ENCODE measurements around the gene SLC13A3.

DNA sequence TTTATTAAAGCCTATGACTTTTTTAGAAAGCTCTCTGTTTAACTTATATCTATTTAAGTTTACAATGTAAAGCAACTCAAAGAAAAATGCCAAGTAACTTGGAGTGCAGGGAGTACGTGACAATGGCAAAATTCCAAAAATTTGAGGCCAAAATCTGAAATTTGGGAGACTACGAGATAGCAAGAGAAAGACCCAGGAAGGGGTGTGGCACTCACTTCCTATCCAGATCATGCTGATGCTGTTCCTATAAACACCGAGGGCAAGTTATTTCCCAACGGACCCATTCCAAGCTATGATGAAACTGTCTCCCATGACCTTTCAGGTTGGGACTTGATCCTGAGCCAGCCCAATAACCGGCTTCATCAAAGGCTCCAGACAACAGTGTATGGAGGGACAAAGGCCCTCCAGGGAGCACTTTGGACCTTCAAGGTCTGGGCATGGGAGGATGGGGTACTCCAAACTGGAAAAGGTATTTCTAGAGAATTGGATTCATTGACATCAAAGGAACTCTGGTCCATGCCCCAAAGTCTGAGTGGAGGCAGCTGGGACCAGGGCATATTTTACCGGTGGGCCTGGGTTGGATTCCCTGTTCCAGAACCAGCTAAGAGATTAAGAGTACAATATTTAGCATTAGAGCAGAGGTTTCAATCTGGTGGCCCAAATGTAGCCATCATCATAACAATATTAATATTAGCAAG, 15.7 kb upstream of the SLC13A3 start:
- TF ChIP-seq, protein P1, sequence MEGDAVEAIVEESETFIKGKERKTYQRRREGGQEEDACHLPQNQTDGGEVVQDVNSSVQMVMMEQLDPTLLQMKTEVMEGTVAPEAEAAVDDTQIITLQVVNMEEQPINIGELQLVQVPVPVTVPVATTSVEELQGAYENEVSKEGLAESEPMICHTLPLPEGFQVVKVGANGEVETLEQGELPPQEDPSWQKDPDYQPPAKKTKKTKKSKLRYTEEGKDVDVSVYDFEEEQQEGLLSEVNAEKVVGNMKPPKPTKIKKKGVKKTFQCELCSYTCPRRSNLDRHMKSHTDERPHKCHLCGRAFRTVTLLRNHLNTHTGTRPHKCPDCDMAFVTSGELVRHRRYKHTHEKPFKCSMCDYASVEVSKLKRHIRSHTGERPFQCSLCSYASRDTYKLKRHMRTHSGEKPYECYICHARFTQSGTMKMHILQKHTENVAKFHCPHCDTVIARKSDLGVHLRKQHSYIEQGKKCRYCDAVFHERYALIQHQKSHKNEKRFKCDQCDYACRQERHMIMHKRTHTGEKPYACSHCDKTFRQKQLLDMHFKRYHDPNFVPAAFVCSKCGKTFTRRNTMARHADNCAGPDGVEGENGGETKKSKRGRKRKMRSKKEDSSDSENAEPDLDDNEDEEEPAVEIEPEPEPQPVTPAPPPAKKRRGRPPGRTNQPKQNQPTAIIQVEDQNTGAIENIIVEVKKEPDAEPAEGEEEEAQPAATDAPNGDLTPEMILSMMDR (IDR thresholded peaks at IDR 0.05; ENCODE audit: insufficient read depth, low read length): no peak
- TF ChIP-seq GABPA (IDR thresholded peaks at IDR 0.05; ENCODE audit: low read depth): no peak
- TF ChIP-seq, protein P2, sequence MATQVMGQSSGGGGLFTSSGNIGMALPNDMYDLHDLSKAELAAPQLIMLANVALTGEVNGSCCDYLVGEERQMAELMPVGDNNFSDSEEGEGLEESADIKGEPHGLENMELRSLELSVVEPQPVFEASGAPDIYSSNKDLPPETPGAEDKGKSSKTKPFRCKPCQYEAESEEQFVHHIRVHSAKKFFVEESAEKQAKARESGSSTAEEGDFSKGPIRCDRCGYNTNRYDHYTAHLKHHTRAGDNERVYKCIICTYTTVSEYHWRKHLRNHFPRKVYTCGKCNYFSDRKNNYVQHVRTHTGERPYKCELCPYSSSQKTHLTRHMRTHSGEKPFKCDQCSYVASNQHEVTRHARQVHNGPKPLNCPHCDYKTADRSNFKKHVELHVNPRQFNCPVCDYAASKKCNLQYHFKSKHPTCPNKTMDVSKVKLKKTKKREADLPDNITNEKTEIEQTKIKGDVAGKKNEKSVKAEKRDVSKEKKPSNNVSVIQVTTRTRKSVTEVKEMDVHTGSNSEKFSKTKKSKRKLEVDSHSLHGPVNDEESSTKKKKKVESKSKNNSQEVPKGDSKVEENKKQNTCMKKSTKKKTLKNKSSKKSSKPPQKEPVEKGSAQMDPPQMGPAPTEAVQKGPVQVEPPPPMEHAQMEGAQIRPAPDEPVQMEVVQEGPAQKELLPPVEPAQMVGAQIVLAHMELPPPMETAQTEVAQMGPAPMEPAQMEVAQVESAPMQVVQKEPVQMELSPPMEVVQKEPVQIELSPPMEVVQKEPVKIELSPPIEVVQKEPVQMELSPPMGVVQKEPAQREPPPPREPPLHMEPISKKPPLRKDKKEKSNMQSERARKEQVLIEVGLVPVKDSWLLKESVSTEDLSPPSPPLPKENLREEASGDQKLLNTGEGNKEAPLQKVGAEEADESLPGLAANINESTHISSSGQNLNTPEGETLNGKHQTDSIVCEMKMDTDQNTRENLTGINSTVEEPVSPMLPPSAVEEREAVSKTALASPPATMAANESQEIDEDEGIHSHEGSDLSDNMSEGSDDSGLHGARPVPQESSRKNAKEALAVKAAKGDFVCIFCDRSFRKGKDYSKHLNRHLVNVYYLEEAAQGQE (IDR thresholded peaks at IDR 0.05; ENCODE audit: insufficient replicate concordance, low read depth): no peak
- TF ChIP-seq POLR2AphosphoS5 (IDR thresholded peaks at IDR 0.05; ENCODE audit: low read depth): no peak
- TF ChIP-seq SPI1 (IDR thresholded peaks at IDR 0.05; ENCODE audit: borderline replicate concordance, low read depth): no peak

Measured in HL-60 (cell line).